Superior temporal gyrus (tissue), 1 donor: ENCODE measurements around the gene RPH3AL.
A peak's percentile ranks its signal among the peaks of the same experiment; 100 is the strongest.

Experiments
- DNase-seq: peaks from one replicate; pipeline ENCODE4 v3.0.0-alpha.2; 2016; ENCODE audit errors: extremely low spot score

The RPH3AL gene

GRCh38 chr17:336110-337021, 16.2 kb downstream of the RPH3AL start:
- DNase-seq, result no peak

- no peak for DNase-seq
These were observed 16.9 kb downstream of the RPH3AL start for GRCh38 chr17:335691-336090.

GRCh38 chr17:334974-335481, 17.6 kb downstream of the RPH3AL start:
- DNase-seq, result no peak

GRCh38 chr17:333626-334396, 18.8 kb downstream of the RPH3AL start:
- DNase-seq, result peak; percentile 71

- DNase-seq, result no peak
These were observed 19.9 kb downstream of the RPH3AL start for GRCh38 chr17:332558-333322.

- DNase-seq, result no peak
These were observed 20.6 kb downstream of the RPH3AL start for GRCh38 chr17:332023-332422.

- no peak for DNase-seq
These were observed 21.5 kb downstream of the RPH3AL start for GRCh38 chr17:330993-331701.

GRCh38 chr17:329784-330420, 22.7 kb downstream of the RPH3AL start:
- DNase-seq, result no peak

DNA sequence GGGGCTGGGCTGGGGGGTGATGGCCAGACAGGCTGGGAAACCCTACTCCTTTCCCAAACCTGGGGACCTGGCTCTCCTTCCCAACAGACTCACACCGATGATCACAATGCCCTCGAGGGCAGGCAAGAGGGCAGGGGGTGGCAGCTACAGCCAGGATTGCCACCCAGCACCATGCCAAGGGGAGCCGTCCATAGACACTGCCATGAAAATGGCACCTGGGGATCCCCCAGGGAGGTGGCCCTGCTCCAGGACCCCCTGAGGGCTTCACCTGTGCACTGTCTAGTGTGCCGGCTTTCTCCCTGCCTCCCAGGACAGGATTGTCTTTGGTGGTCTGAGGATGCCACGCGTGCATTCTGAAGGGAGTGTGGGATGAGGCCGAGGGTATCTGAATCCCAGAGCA, 24.6 kb downstream of the RPH3AL start:
- no peak for DNase-seq

GRCh38 chr17:327296-327695, 25.3 kb downstream of the RPH3AL start:
- DNase-seq, result no peak

GRCh38 chr17:326010-326621, 26.5 kb downstream of the RPH3AL start:
- no peak for DNase-seq

GRCh38 chr17:325270-326009, 27.2 kb downstream of the RPH3AL start:
- DNase-seq, result no peak

DNA sequence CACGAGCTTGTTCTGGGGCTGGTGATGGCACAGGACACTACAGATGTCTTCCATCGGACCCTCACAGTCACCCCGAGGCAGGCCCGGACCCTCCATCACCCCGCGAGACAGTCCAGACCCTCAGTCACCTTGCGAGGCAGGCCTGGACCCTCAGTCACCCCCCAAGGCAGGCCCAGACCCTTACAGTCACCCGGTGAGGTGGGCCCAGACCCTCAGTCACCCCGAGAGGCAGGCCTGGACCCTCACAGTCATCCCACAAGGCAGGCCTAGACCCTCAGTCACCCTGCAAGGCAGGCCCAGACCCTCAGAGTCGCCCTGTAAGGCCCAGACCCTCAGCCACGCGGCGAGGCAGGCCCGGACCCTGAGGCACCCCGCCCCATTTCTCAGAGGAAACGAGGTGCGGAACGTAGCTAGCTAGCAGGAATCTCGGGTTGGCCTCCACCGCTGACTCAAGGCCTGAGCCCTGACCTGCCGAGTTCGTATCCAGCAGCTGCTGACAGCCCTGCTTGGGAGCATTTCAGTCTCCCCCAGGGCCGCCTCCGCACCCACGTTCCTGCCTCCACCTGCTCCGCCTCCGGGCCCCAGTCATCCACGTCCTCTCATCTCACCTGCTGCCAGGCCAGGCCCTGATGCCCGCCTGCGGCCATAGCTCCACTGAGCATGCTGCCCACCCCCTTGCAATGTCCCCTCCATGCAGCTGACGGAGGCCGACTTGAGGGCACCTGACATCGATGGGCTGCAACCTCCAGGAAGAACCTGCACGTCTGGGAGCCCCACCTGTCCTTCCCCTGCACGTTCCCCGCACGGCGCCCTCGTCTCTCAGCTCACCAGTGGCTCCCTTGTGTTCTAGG, 28.7 kb downstream of the RPH3AL start:
- DNase-seq, result no peak

DNA sequence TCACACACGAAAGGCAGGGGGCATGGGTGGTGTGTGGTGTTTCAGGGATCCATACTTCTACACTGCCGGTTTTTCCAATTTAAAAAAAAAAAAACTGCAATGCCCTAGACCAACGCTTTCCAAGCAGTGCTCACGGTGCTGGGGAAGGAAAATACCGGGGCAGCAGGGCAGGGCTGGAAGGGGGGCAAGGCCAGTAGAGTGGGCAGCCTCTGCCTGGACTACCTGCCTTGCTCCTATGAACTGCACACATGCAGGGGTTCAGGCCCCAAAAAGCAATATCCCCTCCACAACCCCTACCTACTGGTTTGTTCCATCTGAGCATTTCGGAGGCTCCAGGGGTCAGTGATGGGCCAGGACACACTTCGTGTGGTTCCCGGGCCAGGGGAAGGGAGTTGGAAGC, 29.4 kb downstream of the RPH3AL start:
- no peak for DNase-seq

DNA sequence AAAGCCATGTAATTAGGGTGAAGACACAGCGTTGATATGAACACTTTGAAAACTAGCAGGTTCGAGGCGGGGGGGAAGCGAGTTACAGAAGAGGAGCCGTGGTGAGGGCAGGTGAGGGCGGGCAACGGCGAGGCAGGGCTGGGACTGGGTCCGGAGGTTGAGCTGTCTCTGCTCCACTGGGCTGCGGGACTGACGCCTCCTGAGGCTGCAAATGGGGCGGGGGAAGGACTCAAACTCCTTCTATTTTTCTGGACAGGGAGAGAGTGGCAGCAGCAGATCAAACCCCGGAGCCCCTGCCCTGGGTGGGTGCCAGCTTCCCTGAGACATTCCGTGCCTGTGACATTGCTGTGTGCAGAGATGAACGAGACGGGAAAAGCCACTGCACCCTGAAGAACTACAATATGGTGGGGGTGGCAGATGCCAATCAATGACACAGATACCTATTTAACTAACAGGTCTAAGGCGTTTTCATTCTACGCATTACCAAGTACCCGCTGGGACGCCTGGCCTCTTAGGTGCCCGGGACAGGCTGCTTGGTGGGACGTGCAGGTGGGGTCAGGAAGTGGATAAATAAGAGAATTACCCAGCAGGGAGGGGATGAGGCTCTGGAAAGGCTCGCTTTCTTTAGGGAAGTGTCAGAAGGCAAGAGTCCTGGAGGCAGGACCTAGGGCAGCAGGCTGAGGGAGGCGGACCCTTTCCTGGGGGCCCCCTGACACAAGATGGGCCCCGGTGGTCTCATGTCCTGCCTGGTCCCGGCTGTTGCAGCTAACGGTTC, 30.4 kb downstream of the RPH3AL start:
- no peak for DNase-seq

DNA sequence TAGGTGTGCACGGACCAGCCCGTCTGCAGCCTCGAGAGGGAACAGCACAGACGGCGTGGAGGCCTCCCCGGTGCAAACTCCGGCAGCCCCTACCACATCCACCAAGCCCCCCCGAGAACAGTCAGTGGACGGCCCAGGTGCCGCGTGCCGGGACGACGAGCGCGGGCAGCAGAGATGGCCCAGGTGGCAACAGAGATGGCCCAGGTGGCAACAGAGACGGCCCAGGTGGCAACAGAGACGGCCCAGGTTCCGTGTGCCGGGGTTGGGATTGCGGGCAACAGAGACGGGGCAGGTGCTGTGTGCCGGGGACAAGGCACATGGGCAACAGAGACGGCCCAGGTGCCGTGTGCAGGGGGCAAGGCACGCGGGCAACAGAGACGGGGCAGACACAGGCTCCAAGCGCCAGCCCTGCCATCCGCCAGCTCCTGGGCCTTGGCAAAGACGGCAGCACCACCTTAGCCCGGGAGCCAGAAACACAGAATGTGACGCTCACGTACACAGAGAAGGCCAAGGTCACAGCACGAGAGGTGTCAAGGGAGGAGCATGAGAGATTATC, 31.1 kb downstream of the RPH3AL start:
- no peak for DNase-seq

DNA sequence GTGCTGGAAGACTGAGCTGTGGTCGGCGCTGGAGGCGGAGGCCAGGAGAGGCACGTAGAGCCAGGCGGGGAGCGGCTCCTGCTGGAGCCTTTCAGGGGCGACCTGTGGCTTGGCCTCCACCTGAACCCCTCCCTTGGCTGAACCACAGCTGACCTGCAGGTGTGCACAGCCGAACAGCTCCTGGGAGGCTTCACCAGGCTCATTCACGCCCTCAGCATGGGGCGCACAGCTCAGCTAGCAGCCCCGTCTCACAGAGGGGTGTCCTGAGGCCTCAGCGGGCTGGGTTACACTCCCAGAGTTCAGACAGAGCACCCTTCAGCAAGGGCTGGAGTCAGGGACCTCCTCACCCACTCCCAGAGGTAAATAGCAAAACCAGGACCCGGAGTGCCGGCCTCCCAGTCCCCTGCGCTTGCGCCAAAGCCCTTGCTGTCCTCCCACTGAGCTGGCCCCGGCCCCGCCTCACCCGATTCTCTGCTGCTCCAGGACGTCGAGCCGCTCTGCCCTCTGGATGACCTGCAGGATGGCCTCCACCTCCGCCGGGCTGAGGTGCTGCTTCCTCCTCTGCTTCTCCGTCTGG, 31.7 kb downstream of the RPH3AL start:
- DNase-seq, result no peak
